22Rv1 (cell line): ENCODE data around the gene HM13.

Experiments
- ZFX ChIP-seq: fragments of 450-650 bp; IDR thresholded peaks from 2 replicates; pipeline ENCODE4 v1.6.1; 2017; ENCODE audit warnings: antibody characterized with exemption, borderline replicate concordance
- TF ChIP-seq, protein P1 (sequence below): fragments of 450-650 bp; IDR thresholded peaks from 2 replicates; pipeline ENCODE4 v1.5.1; 2017; ENCODE audit warnings: mild to moderate bottlenecking

DNA sequence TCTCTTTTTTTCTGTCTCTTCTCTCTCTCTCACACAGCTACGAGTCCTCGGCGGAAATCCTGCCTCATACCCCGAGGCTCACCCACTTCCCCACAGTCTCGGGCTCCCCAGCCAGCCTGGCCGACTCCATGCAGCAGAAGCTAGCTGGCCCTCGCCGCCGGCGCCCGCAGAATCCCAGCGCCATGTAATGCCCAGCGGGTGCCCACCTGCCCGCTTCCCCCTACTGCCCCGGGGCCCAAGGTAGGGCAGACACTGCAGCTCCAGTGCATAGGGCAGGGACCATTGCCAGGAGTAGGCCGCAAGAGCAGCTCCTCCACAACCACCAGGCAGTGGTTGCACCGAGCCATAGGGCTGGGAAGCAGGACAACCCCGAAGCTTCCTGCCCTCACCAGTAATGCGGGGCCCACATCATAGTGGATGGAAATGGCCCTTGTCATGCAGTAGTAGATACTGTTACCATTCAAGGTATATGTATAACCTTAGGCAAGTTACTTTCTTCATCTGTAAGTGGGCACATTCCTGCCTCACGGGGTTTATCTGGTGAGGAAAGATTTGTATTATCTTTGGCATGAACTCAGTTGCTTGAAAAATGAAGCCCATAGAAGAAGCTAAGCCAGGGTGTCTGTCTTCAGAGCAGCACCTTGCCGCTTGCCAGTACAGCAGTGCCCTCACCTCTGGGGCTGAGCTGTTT, 53.9 kb downstream of the HM13 start:
- TF ChIP-seq, protein P1, sequence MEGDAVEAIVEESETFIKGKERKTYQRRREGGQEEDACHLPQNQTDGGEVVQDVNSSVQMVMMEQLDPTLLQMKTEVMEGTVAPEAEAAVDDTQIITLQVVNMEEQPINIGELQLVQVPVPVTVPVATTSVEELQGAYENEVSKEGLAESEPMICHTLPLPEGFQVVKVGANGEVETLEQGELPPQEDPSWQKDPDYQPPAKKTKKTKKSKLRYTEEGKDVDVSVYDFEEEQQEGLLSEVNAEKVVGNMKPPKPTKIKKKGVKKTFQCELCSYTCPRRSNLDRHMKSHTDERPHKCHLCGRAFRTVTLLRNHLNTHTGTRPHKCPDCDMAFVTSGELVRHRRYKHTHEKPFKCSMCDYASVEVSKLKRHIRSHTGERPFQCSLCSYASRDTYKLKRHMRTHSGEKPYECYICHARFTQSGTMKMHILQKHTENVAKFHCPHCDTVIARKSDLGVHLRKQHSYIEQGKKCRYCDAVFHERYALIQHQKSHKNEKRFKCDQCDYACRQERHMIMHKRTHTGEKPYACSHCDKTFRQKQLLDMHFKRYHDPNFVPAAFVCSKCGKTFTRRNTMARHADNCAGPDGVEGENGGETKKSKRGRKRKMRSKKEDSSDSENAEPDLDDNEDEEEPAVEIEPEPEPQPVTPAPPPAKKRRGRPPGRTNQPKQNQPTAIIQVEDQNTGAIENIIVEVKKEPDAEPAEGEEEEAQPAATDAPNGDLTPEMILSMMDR: no peak
- TF ChIP-seq ZFX: no peak
